Smooth muscle cell (in vitro differentiated cells): ENCODE measurements around the gene ATP13A2. TPM values are rescaled to one million over a fixed set of nuclear protein-coding genes. Genes with fewer than 3 reads are reported as not detected.

ENCODE experiments used
- DNase-seq: peaks from one replicate; lab custom pipeline; 2025; ENCODE audit not compliant: unreplicated experiment; lab: John Stamatoyannopoulos, UW
- H2AFZ ChIP-seq: fragments of 200-600 bp; sonication (generic); 2 replicates; pipeline ENCODE4 v1.6.0; 2016; ENCODE audit warnings: antibody characterized with exemption, low read depth, mild to moderate bottlenecking
- H3F3A ChIP-seq: fragments of 200-600 bp; sonication (generic); 2 replicates; pipeline ENCODE4 v1.6.0; 2017; ENCODE audit warnings: antibody characterized with exemption, low read depth
- H3K27ac ChIP-seq: fragments of 200-600 bp; sonication (generic); 2 replicates; pipeline ENCODE4 v1.5.1; 2016; ENCODE audit warnings: low read depth, mild to moderate bottlenecking
- H3K27me3 ChIP-seq: fragments of 200-600 bp; sonication (generic); 2 replicates; pipeline ENCODE4 v1.6.1; 2016; ENCODE audit warnings: low read depth, mild to moderate bottlenecking
- H3K36me3 ChIP-seq: fragments of 200-600 bp; sonication (generic); 2 replicates; pipeline ENCODE4 v1.5.1; 2016; ENCODE audit warnings: low read depth
- H3K4me1 ChIP-seq: fragments of 200-600 bp; sonication (generic); 2 replicates; pipeline ENCODE4 v1.5.1; 2016; ENCODE audit warnings: low read depth
- H3K4me2 ChIP-seq: fragments of 200-600 bp; sonication (generic); 2 replicates; pipeline ENCODE4 v1.6.0; 2016; ENCODE audit warnings: mild to moderate bottlenecking
- H3K4me3 ChIP-seq: fragments of 200-600 bp; sonication (generic); 2 replicates; pipeline ENCODE4 v1.5.1; 2016; ENCODE audit warnings: mild to moderate bottlenecking
- H3K79me2 ChIP-seq: fragments of 200-600 bp; sonication (generic); 2 replicates; pipeline ENCODE4 v1.6.0; 2016; ENCODE audit warnings: low read depth, mild to moderate bottlenecking
- H3K9ac ChIP-seq: fragments of 200-600 bp; sonication (generic); 2 replicates; pipeline ENCODE4 v1.6.0; 2016; ENCODE audit warnings: low read depth
- H3K9me3 ChIP-seq: fragments of 200-600 bp; sonication (generic); replicated peaks from 2 replicates; pipeline ENCODE4 v1.5.1; 2016; ENCODE audit warnings: low read depth
- H4K20me1 ChIP-seq: fragments of 200-600 bp; sonication (generic); 2 replicates; pipeline ENCODE4 v1.6.0; 2016; ENCODE audit warnings: low read depth
- CTCF ChIP-seq: fragments of 200-600 bp; sonication (generic); IDR thresholded peaks from 2 replicates; pipeline ENCODE4 v1.5.1; 2017; ENCODE audit warnings: borderline replicate concordance, mild to moderate bottlenecking, antibody characterized with exemption; ENCODE audit not compliant: insufficient read depth, poor library complexity, severe bottlenecking
- WGBS: methylation state at CpG from one replicate; pipeline ENCODE4 v1.1.7; 2016; ENCODE audit warnings: low lambda C conversion rate; 5-methylcytosine and 5-hydroxymethylcytosine counted together
- polyA plus RNA-seq: library from polyadenylated mRNA; unstranded; fragments of >200 nt; fragmentation: Nextera tagmentation; extraction: Ambion mirVana; gene quantifications from 2 replicates; pipeline ENCODE4 v1.2.1, GENCODE V29; 2016
- total RNA-seq: library from RNA; depleted of rRNA; stranded (reverse); fragments of >200 nt; gene quantifications from 2 replicates; pipeline ENCODE4 v1.2.3, GENCODE V29; 2014

ATP13A2 gene
- total and polyA plus RNA-seq, 2 experiments from 2014 or later = 27.7 to 42.3 TPM

- H3K27ac ChIP-seq = peak overlapping the region; percentile 91
- no peak for DNase-seq
- no peak for TF ChIP-seq CTCF
- no peaks in the 10 kb centered on the region for H3K36me3 ChIP-seq
- H4K20me1 ChIP-seq = peaks cover 52% of the 10 kb centered on the region
- peak overlapping the region; percentile 98 for H3K4me2 ChIP-seq
- H3K9me3 ChIP-seq = no peaks in the 10 kb centered on the region
- peak overlapping the region; percentile 93 for H3K4me3 ChIP-seq
- H3K9ac ChIP-seq = peak overlapping the region; percentile 91
- H3F3A ChIP-seq = peaks cover 7% of the 10 kb centered on the region
- 88% methylated on average over 4 of the region's 4 CpGs for WGBS
- H2AFZ ChIP-seq = no peak overlapping the region
- H3K27me3 ChIP-seq = no peaks in the 10 kb centered on the region
- H3K79me2 ChIP-seq = peaks cover 37% of the 10 kb centered on the region
- H3K4me1 ChIP-seq = peaks cover 27% of the 10 kb centered on the region
These were observed 33.6 kb downstream of the ATP13A2 start for GRCh38 chr1:16978139-16978538.

DNA sequence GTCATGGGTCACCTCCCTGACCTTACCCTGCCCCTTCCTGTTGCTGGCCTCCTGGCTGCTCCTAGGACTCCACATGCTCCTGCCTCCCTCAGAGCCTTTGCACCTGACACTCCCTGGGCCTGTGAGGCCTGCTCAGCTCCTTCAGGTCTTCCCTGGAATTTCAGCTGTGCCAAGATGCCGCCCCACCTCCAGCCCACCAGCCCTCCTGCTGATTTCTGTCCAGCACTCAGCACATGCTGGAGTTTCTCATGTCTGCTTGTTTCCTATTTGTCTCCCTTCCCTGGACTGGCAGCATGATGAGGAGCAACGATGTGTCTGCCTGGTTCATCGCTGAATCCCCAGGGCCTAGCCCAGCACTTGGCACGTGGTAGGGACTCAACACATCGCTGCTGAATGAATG, 34.4 kb downstream of the ATP13A2 start:
- H3K79me2 ChIP-seq = peaks cover 37% of the 10 kb centered on the region
- peaks cover 21% of the 10 kb centered on the region for H3K4me1 ChIP-seq
- TF ChIP-seq CTCF = no peak
- no peaks in the 10 kb centered on the region for H3K9me3 ChIP-seq
- 95% methylated on average over 5 of the region's 5 CpGs for WGBS
- no peaks in the 10 kb centered on the region for H3K27me3 ChIP-seq
- no peak overlapping the region for H3K27ac ChIP-seq
- no peak overlapping the region for H3K4me3 ChIP-seq
- no peak for DNase-seq
- no peak overlapping the region for H2AFZ ChIP-seq
- peak overlapping the region; percentile 26 for H3K4me2 ChIP-seq
- peaks cover 59% of the 10 kb centered on the region for H4K20me1 ChIP-seq
- no peak overlapping the region for H3K9ac ChIP-seq
- H3K36me3 ChIP-seq = no peaks in the 10 kb centered on the region
- H3F3A ChIP-seq = peaks cover 14% of the 10 kb centered on the region

DNA sequence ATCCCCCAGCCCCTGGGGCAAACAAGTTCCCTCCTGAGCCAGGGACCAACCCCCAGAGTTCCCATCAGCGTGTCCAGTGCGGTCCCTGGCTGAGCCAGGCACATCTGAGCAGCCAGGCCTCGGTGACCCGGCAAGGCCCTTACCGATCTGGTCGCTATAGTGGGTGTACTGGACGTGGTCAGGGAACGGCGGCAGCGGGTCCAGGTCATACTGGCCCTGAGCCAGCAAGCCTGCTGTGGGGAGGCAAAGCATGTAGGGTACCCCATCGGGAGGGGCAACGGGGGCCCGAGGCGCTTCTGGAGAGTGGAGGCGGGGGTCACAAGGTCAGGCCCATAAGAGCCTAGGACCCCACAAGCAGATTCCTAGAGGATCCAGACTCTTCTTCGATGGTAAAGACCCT, 34.8 kb downstream of the ATP13A2 start:
- TF ChIP-seq CTCF = no peak
- H3K4me3 ChIP-seq = no peak overlapping the region
- H3F3A ChIP-seq = peaks cover 14% of the 10 kb centered on the region
- H2AFZ ChIP-seq = no peak overlapping the region
- no peaks in the 10 kb centered on the region for H3K36me3 ChIP-seq
- H3K9me3 ChIP-seq = no peaks in the 10 kb centered on the region
- H3K4me1 ChIP-seq = peaks cover 21% of the 10 kb centered on the region
- H3K9ac ChIP-seq = no peak overlapping the region
- H3K4me2 ChIP-seq = no peak overlapping the region
- H4K20me1 ChIP-seq = peaks cover 64% of the 10 kb centered on the region
- 84% methylated on average over 7 of the region's 16 CpGs for WGBS
- no peaks in the 10 kb centered on the region for H3K27me3 ChIP-seq
- H3K79me2 ChIP-seq = peaks cover 37% of the 10 kb centered on the region
- H3K27ac ChIP-seq = no peak overlapping the region
- DNase-seq = no peak

DNA sequence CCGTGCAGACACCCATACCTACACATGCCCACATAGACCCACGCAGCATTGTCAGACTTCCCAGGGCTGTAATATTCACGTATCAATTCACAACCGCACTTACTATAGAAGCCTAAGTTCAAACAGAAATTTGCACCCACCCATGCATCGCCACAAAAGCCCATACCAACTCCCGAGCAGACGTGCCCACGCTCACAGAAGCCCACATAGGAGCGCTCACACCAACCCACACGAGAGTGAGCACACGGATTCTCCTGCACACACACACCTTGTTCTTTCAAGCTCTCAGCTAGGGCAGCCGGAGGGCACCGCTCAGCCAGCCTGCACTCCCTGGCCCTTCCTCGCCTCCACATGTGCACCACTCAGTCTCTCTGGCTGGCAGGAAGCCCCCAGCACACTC, 35.9 kb downstream of the ATP13A2 start:
- no peak overlapping the region for H3K4me2 ChIP-seq
- H3F3A ChIP-seq = peaks cover 11% of the 10 kb centered on the region
- H3K27ac ChIP-seq = no peak overlapping the region
- 96% methylated on average over 14 of the region's 14 CpGs for WGBS
- H3K36me3 ChIP-seq = no peaks in the 10 kb centered on the region
- H3K27me3 ChIP-seq = no peaks in the 10 kb centered on the region
- H3K9me3 ChIP-seq = no peaks in the 10 kb centered on the region
- no peak overlapping the region for H2AFZ ChIP-seq
- H4K20me1 ChIP-seq = peaks cover 70% of the 10 kb centered on the region
- DNase-seq = no peak
- no peak for TF ChIP-seq CTCF
- H3K9ac ChIP-seq = no peak overlapping the region
- no peak overlapping the region for H3K4me3 ChIP-seq
- peaks cover 21% of the 10 kb centered on the region for H3K4me1 ChIP-seq
- peaks cover 37% of the 10 kb centered on the region for H3K79me2 ChIP-seq
